ENCODE results near the gene INTS14. TPM values are rescaled to one million over a fixed set of nuclear protein-coding genes. Genes with fewer than 3 reads are reported as not detected.
"Not testable (repeated sequence)": the region's sequence is repeated elsewhere in the genome, so short reads cannot be mapped to it uniquely, and the experiment has no call there.

The INTS14 gene
- total RNA-seq, 4 donors from 2014 or later = 26.6 to 50.8 (median 32.9) TPM

- ATAC-seq (ENCODE audit: low FRiP score) (no peak), DNase-seq (ENCODE audit: low spot score) (no peak)
- TF ChIP-seq CTCF (IDR thresholded peaks at IDR 0.05) = no peak
These were observed 57.2 kb downstream of the INTS14 start for GRCh38 chr15:65553691-65554090.

- ATAC-seq (ENCODE audit: low FRiP score); DNase-seq (ENCODE audit: low spot score): not testable (repeated sequence)
These were observed 58.1 kb downstream of the INTS14 start for GRCh38 chr15:65552851-65553250.

GRCh38 chr15:65551183-65551582, 59.7 kb downstream of the INTS14 start:
- ATAC-seq (ENCODE audit: low FRiP score) (no peak), DNase-seq (ENCODE audit: low spot score) (no peak)
- TF ChIP-seq CTCF (IDR thresholded peaks at IDR 0.05) = no peak

- TF ChIP-seq CTCF (IDR thresholded peaks at IDR 0.05) = no peak
- ATAC-seq (ENCODE audit: low FRiP score) (no peak), DNase-seq (ENCODE audit: low spot score) (no peak)
These were observed 60.2 kb downstream of the INTS14 start for GRCh38 chr15:65550681-65551098.

GRCh38 chr15:65549288-65549687, 61.6 kb downstream of the INTS14 start:
- DNase-seq (ENCODE audit: low spot score); ATAC-seq (ENCODE audit: low FRiP score): not testable (repeated sequence)

- TF ChIP-seq CTCF (IDR thresholded peaks at IDR 0.05) = no peak
- DNase-seq (ENCODE audit: low spot score) = no peak
- no peak for ATAC-seq (ENCODE audit: low FRiP score)
These were observed 63.1 kb downstream of the INTS14 start for GRCh38 chr15:65547841-65548240.

- ATAC-seq (ENCODE audit: low FRiP score) (no peak), DNase-seq (ENCODE audit: low spot score) (no peak)
- TF ChIP-seq CTCF (IDR thresholded peaks at IDR 0.05) = no peak
These were observed 69.6 kb downstream of the INTS14 start for GRCh38 chr15:65541231-65541820.

- ATAC-seq (ENCODE audit: low FRiP score) (no peak), DNase-seq (ENCODE audit: low spot score) (no peak)
- TF ChIP-seq CTCF (IDR thresholded peaks at IDR 0.05) = no peak
These were observed 70.6 kb downstream of the INTS14 start for GRCh38 chr15:65540314-65540713.
